Activated naive CD4-positive, alpha-beta T cell treated with anti-CD3 and anti-CD28 coated beads for 36 hours (primary cell): ENCODE results near the gene KCNQ1. TPM values are rescaled to one million over a fixed set of nuclear protein-coding genes. Genes with fewer than 3 reads are reported as not detected.

Source experiments
- CTCF ChIA-PET: fragments of 350-600 bp; sonication (Branson Sonifier 250); formaldehyde crosslinking; loops from one replicate; lab custom pipeline; 2021; ENCODE audit warnings: antibody characterized with exemption; lab: Charles Lee
- DNase-seq: peaks from one replicate; pipeline ENCODE4 v3.0.0-alpha.2; 2020
- H3K27ac Mint-ChIP-seq: one replicate; pipeline ENCODE4 v1.8.0; 2021; ENCODE audit warnings: mild to moderate bottlenecking, mixed read lengths
- H3K27me3 Mint-ChIP-seq: one replicate; pipeline ENCODE4 v1.8.0; 2021; ENCODE audit warnings: low read depth, mixed read lengths
- H3K36me3 Mint-ChIP-seq: one replicate; pipeline ENCODE4 v1.8.0; 2021; ENCODE audit warnings: low read depth, mixed read lengths
- H3K4me1 Mint-ChIP-seq: one replicate; pipeline ENCODE4 v1.8.0; 2021; ENCODE audit warnings: low read depth, mixed read lengths
- H3K4me3 Mint-ChIP-seq: one replicate; pipeline ENCODE4 v1.8.0; 2021; ENCODE audit warnings: mild to moderate bottlenecking, moderate library complexity, mixed read lengths
- H3K9me3 Mint-ChIP-seq: one replicate; pipeline ENCODE4 v1.8.0; 2021; ENCODE audit warnings: mixed read lengths
- intact Hi-C: fragments of 100-400 bp; cut with micrococcal nuclease; formaldehyde crosslinking; loops from one replicate; pipeline ENCODE4 v1.15.1; 2023
- total RNA-seq, 2 experiments: library from RNA; stranded (reverse); gene quantifications; one replicate each; pipeline ENCODE4 v1.2.3, GENCODE V29; 2021

KCNQ1 gene
- total RNA-seq, 2 experiments from 2014 or later, result 10.6 to 10.8 TPM

DNA sequence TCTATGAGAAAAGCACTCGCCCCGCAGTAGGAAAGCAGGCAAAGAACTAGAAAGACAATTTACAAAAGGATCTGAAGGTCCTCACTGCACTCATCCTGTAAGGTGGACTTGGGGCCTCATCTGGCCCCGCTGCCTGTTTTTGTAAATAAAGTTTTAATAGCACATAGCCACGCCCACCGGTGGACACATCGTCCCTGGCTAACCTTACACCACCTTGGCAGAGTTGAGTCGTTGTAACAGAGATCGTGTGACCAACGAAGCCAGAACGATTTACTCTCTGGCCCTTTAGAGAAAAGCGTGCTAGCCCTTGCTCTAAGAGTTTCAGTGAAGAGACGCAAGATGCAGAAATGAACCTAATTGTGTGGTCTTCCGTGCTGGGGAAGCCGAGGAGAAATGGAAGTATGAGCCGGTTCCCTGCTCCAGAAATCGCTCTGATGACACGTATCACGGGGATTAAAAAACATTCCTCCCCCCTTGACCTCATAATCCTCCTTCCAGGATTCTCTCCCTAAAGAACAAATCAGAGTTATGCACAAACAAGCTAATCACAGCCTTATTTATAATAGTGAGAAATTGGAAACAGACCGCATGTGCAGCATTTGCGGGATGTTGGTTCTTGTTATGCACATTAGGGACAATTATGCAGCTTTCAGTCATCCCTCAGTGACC lies 360.7 kb downstream of the KCNQ1 start:
- CTCF ChIA-PET, result no interaction called here
- intact Hi-C loops, result no loop called here
- Mint-ChIP-seq H3K36me3 (no peaks in the 10 kb centered on the region), H3K27ac (no peak overlapping the region), H3K4me3 (no peak overlapping the region), H3K27me3 (no peaks in the 10 kb centered on the region), H3K4me1 (peaks cover under 1% of the 10 kb centered on the region), H3K9me3 (no peaks in the 10 kb centered on the region)
- peak; percentile 2 for DNase-seq

DNA sequence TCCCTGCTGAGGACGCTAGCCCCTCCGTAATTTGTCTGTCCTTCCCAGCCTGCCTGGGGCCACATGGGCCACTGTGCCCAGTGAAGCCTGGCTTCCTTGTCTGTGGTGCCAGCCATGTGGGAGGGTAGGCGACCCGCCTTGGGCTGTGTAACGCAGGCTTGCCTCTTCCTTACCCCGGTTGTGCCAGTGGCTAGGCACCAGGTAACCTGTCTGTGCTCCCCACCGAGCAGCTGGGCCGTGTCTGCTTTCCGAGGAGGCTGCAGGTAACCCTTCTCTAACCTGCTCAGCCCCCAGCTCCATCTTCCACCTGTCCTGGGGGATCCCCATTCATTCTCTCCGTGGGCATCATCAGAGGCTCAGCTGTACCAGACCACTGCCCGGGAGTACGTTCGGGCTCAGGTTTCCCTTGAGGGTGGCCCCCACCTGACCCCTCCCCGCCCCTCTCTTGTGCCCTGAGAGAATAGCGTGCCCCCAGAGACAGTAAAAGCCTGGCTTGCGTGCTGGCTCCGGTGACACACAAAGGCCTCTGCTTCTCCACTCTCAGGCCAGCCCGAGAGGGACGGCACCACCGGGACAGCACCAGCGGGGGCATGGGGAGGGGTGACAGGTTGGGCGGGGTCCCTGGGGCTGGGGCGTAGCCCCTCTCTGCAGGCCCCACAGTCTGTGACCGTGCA lies 361.7 kb downstream of the KCNQ1 start:
- peaks cover 7% of the 10 kb centered on the region for H3K4me1 Mint-ChIP-seq
- intact Hi-C loops, result no loop called here

DNA sequence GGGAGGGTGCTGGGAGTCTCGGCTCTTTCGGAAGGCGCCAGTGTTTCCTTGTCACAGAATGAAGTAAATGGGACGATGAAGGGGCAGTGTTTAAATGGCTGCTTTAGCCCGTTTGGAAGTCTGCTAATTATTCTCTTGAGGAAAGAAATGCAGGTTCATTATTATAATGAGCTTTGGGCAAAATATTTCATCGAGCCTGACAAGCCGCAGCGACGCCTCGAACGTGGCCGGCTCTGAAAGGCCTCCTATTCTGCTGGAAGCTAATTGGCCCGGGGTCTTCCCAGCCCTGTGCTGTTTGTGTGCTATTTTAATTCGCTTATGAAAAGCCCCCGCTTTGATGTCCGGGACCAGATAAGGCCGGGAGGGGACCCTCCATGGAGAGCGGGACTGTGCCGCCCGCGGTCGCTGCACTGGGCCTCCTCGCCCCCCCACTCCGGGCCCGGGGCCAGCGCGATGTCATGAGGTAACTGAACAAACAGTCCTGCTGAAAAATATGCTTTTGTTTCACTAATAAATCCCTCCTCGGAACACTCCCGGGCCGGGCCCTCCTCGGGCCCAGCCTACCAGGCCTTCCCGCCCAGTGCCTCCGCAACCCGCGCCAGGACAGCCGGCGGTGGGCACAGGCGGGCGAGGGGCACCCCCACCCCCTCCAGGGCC lies 362.3 kb downstream of the KCNQ1 start:
- no peak overlapping the region for H3K4me3 Mint-ChIP-seq
- DNase-seq, result peak; percentile 0
- peaks cover 1% of the 10 kb centered on the region for H3K36me3 Mint-ChIP-seq
- intact Hi-C loops, result no loop called here
- CTCF ChIA-PET, result no interaction called here
- no peaks in the 10 kb centered on the region for H3K27me3 Mint-ChIP-seq
- no peak overlapping the region for H3K27ac Mint-ChIP-seq
- H3K9me3 Mint-ChIP-seq, result no peaks in the 10 kb centered on the region
- H3K4me1 Mint-ChIP-seq, result peaks cover 12% of the 10 kb centered on the region

More for the DNA sequence above, 361.7 kb downstream of the KCNQ1 start:
- H3K27me3 Mint-ChIP-seq, result no peaks in the 10 kb centered on the region
- DNase-seq, result peak; percentile 2
- H3K9me3 Mint-ChIP-seq, result no peaks in the 10 kb centered on the region
- H3K27ac Mint-ChIP-seq, result no peak overlapping the region
- H3K36me3 Mint-ChIP-seq, result peaks cover 1% of the 10 kb centered on the region
- H3K4me3 Mint-ChIP-seq, result no peak overlapping the region
- CTCF ChIA-PET, result no interaction called here

DNA sequence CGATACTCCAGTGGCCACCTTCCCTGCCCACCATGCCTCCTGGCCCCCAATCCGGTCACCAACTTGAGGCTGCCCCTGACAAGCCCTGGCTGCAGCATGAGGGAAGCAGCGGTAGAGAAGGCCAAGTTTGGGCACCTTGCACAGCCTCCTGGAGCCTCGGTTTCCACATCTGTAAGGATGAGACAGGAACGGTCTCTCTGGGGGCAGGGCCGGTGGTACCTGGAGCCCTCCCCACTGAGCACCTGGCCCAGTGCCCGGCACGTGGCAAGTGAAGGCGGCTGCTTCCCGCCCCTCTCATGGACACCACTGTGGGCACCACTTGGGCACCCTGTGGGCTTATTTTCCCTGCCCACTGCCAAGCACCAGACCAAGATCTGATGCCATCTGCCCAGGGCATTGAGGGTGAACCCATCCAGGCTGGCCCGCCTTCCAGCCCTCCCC lies 363.0 kb downstream of the KCNQ1 start:
- H3K27ac Mint-ChIP-seq, result no peak overlapping the region
- intact Hi-C loops, result no loop called here
- peaks cover 18% of the 10 kb centered on the region for H3K4me1 Mint-ChIP-seq
- H3K27me3 Mint-ChIP-seq, result no peaks in the 10 kb centered on the region
- DNase-seq, result no peak
- peaks cover 1% of the 10 kb centered on the region for H3K36me3 Mint-ChIP-seq
- H3K9me3 Mint-ChIP-seq, result no peaks in the 10 kb centered on the region
- CTCF ChIA-PET, result no interaction called here
- H3K4me3 Mint-ChIP-seq, result no peak overlapping the region

DNA sequence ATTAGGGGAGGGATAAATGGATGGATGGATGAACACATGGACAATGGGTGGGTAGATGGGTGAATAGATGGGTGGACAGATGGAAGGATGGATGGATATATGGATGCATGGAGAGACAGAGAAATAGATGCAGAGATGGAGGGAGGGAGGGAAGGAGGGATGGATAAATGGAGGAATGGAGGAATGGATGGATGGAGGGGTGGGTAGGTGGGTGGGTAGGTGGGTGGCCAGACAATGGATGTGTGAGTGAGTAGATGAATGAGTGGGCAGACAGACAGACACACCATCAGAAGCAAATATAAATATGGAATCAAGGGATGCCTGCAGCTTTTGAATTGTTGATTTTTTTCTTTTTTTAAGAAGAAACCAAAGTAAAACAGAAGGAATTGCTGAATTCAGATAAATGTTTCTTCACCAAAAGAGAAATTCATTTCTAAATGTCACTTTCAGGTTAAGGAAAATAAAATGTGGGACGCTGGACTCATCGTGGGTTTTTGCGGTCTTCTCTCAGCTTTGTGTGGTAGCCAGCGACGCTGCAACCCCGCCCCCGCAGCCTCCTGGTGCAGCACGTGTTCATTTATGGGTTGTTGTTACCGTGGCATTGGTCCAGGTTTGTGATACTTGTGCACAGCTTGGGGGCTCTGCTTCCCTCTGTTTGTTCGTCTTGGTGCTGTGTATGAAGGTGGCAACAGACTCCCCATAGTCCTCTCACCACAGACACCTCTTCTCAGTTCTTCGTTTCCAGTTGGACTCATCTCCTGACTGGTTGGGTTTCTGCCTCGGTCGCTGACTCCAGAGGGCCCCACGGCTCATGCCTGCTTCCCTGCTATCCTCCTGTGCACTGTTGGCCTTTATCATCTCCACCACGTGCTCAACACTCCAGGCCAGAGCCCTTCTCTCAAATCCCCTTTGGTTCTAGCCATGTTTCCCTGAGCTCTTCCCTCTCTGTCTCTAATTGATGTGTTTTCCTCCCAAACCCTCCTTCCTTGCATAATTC lies 364.3 kb downstream of the KCNQ1 start:
- Mint-ChIP-seq H3K9me3 (peaks cover 4% of the 10 kb centered on the region), H3K36me3 (peaks cover 3% of the 10 kb centered on the region), H3K27me3 (no peaks in the 10 kb centered on the region), H3K4me3 (no peak overlapping the region), H3K27ac (no peak overlapping the region), H3K4me1 (peaks cover 24% of the 10 kb centered on the region)
- CTCF ChIA-PET, result no interaction called here
- intact Hi-C loops, result no loop called here
- DNase-seq, result no peak

DNA sequence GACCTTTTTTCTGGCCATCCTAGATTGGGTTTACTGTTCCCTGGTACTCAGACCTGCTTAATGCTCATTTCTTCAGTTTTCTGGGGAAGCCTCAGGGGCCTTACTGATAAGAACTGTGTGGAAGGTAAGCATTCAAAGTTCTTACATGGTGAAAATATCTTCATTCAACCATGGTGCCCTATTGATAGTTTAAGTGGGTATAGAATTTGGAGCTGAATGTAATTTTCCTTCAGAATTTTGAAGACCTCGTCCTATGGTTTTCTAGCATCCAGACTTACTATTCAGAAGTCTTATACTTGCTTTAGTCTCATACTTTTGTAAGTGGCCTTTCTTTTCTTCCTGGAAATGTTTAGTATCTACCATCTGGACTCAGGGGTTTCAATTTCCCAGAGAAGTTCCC lies 365.0 kb downstream of the KCNQ1 start:
- no peak overlapping the region for H3K27ac Mint-ChIP-seq
- intact Hi-C loops, result no loop called here
- no peak overlapping the region for H3K4me3 Mint-ChIP-seq
- CTCF ChIA-PET, result no interaction called here
- no peak for DNase-seq
- H3K36me3 Mint-ChIP-seq, result peaks cover 3% of the 10 kb centered on the region
- H3K9me3 Mint-ChIP-seq, result peaks cover 7% of the 10 kb centered on the region
- H3K27me3 Mint-ChIP-seq, result no peaks in the 10 kb centered on the region
- peaks cover 24% of the 10 kb centered on the region for H3K4me1 Mint-ChIP-seq

DNA sequence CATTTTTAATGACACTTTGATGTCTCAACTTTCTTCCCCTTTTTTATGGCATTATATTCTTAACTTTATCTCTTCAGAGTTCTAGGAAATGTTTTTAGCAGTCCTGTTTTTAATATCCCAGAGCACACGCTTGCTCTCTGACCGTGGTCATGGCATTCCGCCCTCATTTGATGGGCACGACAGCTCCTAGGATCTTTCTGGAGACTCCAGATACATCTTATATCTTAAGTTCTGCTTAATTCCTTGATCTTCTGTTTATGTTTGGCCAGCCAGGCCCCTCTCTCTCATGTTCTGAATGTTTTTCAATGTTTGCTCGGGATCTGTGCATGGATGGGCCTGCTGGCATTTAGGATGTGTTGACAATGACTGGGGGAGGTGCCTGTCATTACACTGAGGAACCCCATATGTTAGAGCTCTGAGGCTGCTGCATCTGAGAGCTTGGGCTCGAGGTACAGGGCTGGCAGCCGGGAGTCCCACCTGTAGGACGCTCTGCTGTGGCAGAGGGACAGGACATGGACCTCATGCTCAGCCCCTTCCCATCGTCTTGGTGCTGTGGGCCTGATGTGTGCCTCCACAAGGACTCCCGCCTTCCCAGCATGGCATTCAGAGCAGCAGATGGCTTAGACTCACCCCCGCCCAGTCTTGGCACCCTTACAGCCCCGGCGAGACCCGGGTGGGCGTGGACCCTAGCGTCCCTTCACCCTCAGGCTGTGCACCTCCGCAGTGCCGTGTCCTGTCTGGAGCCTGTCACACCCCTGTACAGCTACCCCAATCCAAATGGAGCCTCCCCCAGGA lies 365.8 kb downstream of the KCNQ1 start:
- DNase-seq, result no peak
- Mint-ChIP-seq H3K4me1 (peaks cover 24% of the 10 kb centered on the region), H3K27ac (no peak overlapping the region), H3K9me3 (peaks cover 9% of the 10 kb centered on the region), H3K27me3 (no peaks in the 10 kb centered on the region), H3K4me3 (no peak overlapping the region), H3K36me3 (peaks cover 4% of the 10 kb centered on the region)
- intact Hi-C loops, result no loop called here
- CTCF ChIA-PET, result no interaction called here

DNA sequence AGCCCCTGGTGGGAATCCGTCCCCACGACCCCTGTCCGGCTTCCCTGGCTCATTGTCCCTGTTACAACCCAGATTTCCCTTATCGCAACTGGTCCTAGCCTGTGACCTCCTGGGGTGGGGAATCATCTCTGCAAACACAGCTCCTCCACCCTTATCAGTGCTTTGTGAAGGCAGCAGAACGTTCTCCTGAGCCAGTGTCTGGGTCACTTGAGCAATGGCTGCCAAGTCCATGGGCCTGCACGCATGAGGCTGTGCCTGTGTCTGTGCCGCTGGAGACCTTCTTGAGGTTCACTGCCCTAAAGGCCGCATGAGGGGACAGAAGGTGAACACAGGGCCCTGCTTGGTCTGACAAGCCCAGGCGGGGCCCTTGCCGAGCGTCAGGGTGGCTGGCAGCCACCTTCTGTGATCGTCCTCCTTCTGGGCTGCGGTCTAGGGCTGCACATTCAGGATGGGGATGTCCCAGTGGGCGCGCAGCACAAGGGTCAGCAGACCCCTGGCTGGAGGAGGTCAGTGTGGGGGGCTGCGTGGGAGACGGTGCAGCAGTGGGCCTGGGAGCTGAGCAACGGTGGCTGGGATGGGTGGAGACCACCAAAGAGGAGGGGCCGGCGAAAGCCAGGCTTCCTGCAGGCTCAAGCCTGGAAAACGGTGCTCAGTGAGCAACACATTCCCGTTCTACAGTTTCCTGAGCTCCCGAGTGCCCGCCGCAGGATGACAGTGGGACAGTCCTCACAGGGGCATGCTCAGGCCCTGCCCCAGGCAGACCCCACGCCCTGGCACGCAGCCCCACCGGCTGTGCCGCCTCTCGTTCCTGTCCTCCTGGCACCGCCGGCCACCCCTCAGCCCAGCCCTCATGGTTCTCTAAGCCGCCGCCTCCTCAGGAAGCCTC lies 366.6 kb downstream of the KCNQ1 start:
- intact Hi-C loops, result no loop called here
- peaks cover 15% of the 10 kb centered on the region for H3K9me3 Mint-ChIP-seq
- H3K4me1 Mint-ChIP-seq, result peaks cover 24% of the 10 kb centered on the region
- no peak for DNase-seq
- H3K27ac Mint-ChIP-seq, result no peak overlapping the region
- no peaks in the 10 kb centered on the region for H3K27me3 Mint-ChIP-seq
- H3K4me3 Mint-ChIP-seq, result no peak overlapping the region
- CTCF ChIA-PET, result no interaction called here
- peaks cover 11% of the 10 kb centered on the region for H3K36me3 Mint-ChIP-seq

DNA sequence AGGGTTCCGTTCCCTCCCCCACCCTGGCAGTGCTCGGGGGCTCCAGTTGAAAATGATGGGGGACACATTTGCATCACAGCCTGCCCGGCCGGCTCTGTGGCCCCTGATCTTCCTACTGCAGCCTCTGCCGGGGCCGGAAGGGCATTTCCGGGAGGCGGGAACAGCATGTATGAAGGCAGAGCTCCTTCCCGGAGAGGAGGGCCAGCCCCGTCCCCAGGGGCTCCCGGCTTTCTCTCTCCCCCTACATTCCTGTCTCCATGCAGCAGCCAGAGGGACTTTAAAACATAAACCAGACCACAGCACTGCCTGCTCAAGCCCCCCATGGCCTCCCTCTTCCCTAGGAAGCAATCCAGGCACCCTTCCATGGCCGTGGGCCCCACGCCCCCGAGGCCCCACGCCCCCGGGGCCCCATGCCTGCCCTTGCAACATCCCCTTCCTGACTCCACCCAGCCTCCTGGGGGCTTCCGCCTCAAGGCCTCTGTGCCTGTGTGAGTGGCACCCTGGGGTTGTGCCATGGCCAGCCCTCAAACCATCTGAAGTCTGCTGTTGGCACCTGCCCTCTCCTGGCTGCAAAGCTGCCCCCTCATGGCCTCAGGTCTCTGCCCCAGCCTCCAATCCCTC lies 367.7 kb downstream of the KCNQ1 start:
- CTCF ChIA-PET, result no interaction called here
- intact Hi-C loops, result no loop called here

DNA sequence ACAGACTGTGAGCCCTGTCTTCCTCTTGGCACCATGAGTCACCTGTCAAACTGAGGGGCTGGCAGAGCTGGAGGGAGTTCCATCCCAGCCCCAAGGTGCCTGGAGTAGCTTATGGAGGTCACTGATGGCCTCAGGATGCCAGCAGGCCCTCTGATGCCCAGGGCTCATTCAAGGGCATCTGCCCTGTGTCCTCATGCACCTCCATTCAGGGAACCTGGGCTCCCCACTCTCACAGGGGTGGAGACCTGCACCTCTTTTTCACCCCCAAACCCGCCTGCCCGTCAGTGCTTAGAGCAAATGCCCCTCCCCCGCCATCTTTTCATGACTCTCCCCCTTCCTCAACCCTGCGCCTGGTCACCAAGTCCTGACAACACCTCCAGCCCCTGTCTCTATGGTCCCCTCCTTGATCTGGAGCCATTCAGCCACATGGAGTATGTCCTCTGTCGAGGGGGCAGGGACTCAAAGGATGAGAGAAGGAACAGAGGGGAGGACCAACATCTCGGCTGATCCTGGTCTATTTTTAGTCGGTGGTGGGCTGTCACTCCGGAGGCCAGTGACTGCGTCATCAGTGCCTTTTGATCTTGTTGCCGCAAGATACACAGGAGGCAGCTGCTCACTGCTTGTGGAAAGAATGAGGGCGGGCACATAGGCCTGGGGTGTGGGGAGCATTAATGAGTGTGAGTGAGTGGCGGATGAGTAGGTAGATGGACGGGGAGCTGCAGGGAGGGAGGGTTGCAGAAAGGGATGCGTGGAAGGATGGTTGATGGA lies 368.5 kb downstream of the KCNQ1 start:
- intact Hi-C loops, result no loop called here
- H3K27ac Mint-ChIP-seq, result no peak overlapping the region
- H3K4me3 Mint-ChIP-seq, result no peak overlapping the region
- DNase-seq, result peak; percentile 26
- no peaks in the 10 kb centered on the region for H3K27me3 Mint-ChIP-seq
- peaks cover 24% of the 10 kb centered on the region for H3K4me1 Mint-ChIP-seq
- peaks cover 29% of the 10 kb centered on the region for H3K9me3 Mint-ChIP-seq
- CTCF ChIA-PET, result no interaction called here
- H3K36me3 Mint-ChIP-seq, result peaks cover 22% of the 10 kb centered on the region

More for the DNA sequence above, 367.7 kb downstream of the KCNQ1 start:
- peak; percentile 15 for DNase-seq
- Mint-ChIP-seq H3K27me3 (no peaks in the 10 kb centered on the region), H3K4me3 (no peak overlapping the region), H3K27ac (peak overlapping the region; percentile 65), H3K9me3 (peaks cover 22% of the 10 kb centered on the region), H3K4me1 (peaks cover 24% of the 10 kb centered on the region), H3K36me3 (peaks cover 15% of the 10 kb centered on the region)
